ENCODE data around the gene PDSS2.

Gene PDSS2

GRCh38 chr6:107357842-107358241, 101.5 kb downstream of the PDSS2 start:
- no peak for DNase-seq

- no peak for DNase-seq
Measured at GRCh38 chr6:107357031-107357430, 102.3 kb downstream of the PDSS2 start.

- no peak for DNase-seq
Measured at GRCh38 chr6:107355659-107356058, 103.7 kb downstream of the PDSS2 start.

- no peak for DNase-seq
Measured at GRCh38 chr6:107354451-107354850, 104.9 kb downstream of the PDSS2 start.

GRCh38 chr6:107353773-107354382, 105.5 kb downstream of the PDSS2 start:
- DNase-seq, result no peak

GRCh38 chr6:107348224-107348623, 111.1 kb downstream of the PDSS2 start:
- DNase-seq, result no peak

- peak; percentile 15 for DNase-seq
Measured at GRCh38 chr6:107345393-107345792, 114.0 kb downstream of the PDSS2 start.

GRCh38 chr6:107344981-107345380, 114.4 kb downstream of the PDSS2 start:
- DNase-seq, result no peak

GRCh38 chr6:107344383-107344782, 115.0 kb downstream of the PDSS2 start:
- DNase-seq, result no peak

GRCh38 chr6:107342144-107342543, 117.2 kb downstream of the PDSS2 start:
- no peak for DNase-seq

GRCh38 chr6:107340881-107341280, 118.5 kb downstream of the PDSS2 start:
- no peak for DNase-seq

GRCh38 chr6:107337191-107337741, 122.1 kb downstream of the PDSS2 start:
- no peak for DNase-seq

GRCh38 chr6:107334026-107334425, 125.3 kb downstream of the PDSS2 start:
- no peak for DNase-seq

- no peak for DNase-seq
Measured at GRCh38 chr6:107333491-107333890, 125.9 kb downstream of the PDSS2 start.

- DNase-seq, result peak; percentile 12
Measured at GRCh38 chr6:107331409-107332386, 127.7 kb downstream of the PDSS2 start.

- no peak for DNase-seq
Measured at GRCh38 chr6:107330168-107330567, 129.2 kb downstream of the PDSS2 start.

- DNase-seq, result no peak
Measured at GRCh38 chr6:107329063-107329860, 130.1 kb downstream of the PDSS2 start.

GRCh38 chr6:107328081-107328480, 131.3 kb downstream of the PDSS2 start:
- DNase-seq, result no peak

- DNase-seq, result peak; percentile 67
Measured at GRCh38 chr6:107323133-107323785, 136.1 kb downstream of the PDSS2 start.

GRCh38 chr6:107321793-107322192, 137.6 kb downstream of the PDSS2 start:
- peak; percentile 13 for DNase-seq

GRCh38 chr6:107319906-107320530, 139.3 kb downstream of the PDSS2 start:
- peak; percentile 64 for DNase-seq
